Measurements from ENCODE around the gene MICAL3. TPM values are rescaled to one million over a fixed set of nuclear protein-coding genes. Genes with fewer than 3 reads are reported as not detected.

MICAL3 gene
- total and polyA plus RNA-seq, 2 of the 8 experiments (the other 6 are each of a cell fraction or from before 2014, with no cell fraction given), result 8.3 to 41.8 TPM

GRCh38 chr22:17911887-17912286 is 112.5 kb downstream of the MICAL3 start (continued):
- no peak for TF ChIP-seq CBX8 (IDR thresholded peaks at IDR 0.05; ENCODE audit: borderline replicate concordance, low read depth, low read length)
- TF ChIP-seq JUND (IDR thresholded peaks at IDR 0.05; ENCODE audit: low read length), result no peak
- no peak for TF ChIP-seq SP1 (IDR thresholded peaks at IDR 0.05; ENCODE audit: low read depth, low read length)
- no peak for TF ChIP-seq EGR1 (IDR thresholded peaks at IDR 0.05; ENCODE audit: borderline replicate concordance, low read depth, low read length)
- TF ChIP-seq BCL11A (IDR thresholded peaks at IDR 0.05; ENCODE audit: low read depth in 2 of 2, low read length in 2 of 2), result no peak
- TF ChIP-seq, protein P1, sequence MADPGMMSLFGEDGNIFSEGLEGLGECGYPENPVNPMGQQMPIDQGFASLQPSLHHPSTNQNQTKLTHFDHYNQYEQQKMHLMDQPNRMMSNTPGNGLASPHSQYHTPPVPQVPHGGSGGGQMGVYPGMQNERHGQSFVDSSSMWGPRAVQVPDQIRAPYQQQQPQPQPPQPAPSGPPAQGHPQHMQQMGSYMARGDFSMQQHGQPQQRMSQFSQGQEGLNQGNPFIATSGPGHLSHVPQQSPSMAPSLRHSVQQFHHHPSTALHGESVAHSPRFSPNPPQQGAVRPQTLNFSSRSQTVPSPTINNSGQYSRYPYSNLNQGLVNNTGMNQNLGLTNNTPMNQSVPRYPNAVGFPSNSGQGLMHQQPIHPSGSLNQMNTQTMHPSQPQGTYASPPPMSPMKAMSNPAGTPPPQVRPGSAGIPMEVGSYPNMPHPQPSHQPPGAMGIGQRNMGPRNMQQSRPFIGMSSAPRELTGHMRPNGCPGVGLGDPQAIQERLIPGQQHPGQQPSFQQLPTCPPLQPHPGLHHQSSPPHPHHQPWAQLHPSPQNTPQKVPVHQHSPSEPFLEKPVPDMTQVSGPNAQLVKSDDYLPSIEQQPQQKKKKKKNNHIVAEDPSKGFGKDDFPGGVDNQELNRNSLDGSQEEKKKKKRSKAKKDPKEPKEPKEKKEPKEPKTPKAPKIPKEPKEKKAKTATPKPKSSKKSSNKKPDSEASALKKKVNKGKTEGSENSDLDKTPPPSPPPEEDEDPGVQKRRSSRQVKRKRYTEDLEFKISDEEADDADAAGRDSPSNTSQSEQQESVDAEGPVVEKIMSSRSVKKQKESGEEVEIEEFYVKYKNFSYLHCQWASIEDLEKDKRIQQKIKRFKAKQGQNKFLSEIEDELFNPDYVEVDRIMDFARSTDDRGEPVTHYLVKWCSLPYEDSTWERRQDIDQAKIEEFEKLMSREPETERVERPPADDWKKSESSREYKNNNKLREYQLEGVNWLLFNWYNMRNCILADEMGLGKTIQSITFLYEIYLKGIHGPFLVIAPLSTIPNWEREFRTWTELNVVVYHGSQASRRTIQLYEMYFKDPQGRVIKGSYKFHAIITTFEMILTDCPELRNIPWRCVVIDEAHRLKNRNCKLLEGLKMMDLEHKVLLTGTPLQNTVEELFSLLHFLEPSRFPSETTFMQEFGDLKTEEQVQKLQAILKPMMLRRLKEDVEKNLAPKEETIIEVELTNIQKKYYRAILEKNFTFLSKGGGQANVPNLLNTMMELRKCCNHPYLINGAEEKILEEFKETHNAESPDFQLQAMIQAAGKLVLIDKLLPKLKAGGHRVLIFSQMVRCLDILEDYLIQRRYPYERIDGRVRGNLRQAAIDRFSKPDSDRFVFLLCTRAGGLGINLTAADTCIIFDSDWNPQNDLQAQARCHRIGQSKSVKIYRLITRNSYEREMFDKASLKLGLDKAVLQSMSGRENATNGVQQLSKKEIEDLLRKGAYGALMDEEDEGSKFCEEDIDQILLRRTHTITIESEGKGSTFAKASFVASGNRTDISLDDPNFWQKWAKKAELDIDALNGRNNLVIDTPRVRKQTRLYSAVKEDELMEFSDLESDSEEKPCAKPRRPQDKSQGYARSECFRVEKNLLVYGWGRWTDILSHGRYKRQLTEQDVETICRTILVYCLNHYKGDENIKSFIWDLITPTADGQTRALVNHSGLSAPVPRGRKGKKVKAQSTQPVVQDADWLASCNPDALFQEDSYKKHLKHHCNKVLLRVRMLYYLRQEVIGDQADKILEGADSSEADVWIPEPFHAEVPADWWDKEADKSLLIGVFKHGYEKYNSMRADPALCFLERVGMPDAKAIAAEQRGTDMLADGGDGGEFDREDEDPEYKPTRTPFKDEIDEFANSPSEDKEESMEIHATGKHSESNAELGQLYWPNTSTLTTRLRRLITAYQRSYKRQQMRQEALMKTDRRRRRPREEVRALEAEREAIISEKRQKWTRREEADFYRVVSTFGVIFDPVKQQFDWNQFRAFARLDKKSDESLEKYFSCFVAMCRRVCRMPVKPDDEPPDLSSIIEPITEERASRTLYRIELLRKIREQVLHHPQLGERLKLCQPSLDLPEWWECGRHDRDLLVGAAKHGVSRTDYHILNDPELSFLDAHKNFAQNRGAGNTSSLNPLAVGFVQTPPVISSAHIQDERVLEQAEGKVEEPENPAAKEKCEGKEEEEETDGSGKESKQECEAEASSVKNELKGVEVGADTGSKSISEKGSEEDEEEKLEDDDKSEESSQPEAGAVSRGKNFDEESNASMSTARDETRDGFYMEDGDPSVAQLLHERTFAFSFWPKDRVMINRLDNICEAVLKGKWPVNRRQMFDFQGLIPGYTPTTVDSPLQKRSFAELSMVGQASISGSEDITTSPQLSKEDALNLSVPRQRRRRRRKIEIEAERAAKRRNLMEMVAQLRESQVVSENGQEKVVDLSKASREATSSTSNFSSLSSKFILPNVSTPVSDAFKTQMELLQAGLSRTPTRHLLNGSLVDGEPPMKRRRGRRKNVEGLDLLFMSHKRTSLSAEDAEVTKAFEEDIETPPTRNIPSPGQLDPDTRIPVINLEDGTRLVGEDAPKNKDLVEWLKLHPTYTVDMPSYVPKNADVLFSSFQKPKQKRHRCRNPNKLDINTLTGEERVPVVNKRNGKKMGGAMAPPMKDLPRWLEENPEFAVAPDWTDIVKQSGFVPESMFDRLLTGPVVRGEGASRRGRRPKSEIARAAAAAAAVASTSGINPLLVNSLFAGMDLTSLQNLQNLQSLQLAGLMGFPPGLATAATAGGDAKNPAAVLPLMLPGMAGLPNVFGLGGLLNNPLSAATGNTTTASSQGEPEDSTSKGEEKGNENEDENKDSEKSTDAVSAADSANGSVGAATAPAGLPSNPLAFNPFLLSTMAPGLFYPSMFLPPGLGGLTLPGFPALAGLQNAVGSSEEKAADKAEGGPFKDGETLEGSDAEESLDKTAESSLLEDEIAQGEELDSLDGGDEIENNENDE (IDR thresholded peaks at IDR 0.05; ENCODE audit: insufficient replicate concordance, low read length), result no peak
- no peak for TF ChIP-seq TBP (IDR thresholded peaks at IDR 0.05; ENCODE audit: low read depth, low read length)
